ENCODE data around the gene PTPRM. TPM values are rescaled to one million over a fixed set of nuclear protein-coding genes. Genes with fewer than 3 reads are reported as not detected.

PTPRM gene
- total and polyA plus RNA-seq, 2 donors (not counting 3 experiments of a cell fraction or from before 2014, with no cell fraction given): 37.4 to 43.7 TPM

DNA sequence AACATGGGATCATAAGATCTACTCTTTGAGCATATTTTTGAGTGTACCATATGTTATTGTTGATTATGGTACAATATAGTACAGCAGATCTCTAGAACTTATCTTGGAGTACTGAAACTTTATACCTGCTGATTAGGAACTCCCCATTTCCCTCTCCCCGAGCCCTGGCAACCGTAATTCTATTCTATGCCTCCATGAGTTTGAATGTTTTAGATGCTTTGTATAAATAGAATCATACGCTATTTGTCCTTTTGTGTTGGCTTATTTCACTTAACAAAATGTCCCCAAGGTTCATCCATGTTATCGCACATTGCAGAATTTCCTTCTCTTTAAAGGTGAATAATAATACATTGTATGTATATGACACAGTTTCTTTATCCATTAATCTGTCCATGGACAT, 117.2 kb downstream of the PTPRM start:
- H3K9ac ChIP-seq (replicated peaks; ENCODE audit: extremely low read depth, insufficient read depth, low read length): no peak overlapping the region
- no peaks in the 10 kb centered on the region for H4K20me1 ChIP-seq (replicated peaks; ENCODE audit: control insufficient read depth, extremely low read depth, insufficient read depth, low read length)
- no peaks in the 10 kb centered on the region for H3K79me2 ChIP-seq (ENCODE audit: control insufficient read depth, insufficient read depth, low read length)
- intact Hi-C loops (cut with micrococcal nuclease) (no loop called here), dilution Hi-C loops (cut with MboI; ENCODE audit: extremely low pct_ligation_motif_present, low sequenced_read_pairs) (no loop called here)
- CTCF ChIA-PET: no interaction called here
- H3K4me2 ChIP-seq (ENCODE audit: insufficient read depth, low read length): no peak overlapping the region
- no peaks in the 10 kb centered on the region for H3K36me3 ChIP-seq (ENCODE audit: control insufficient read depth in 2 of 2, extremely low read depth in 1 of 2, insufficient read depth in 2 of 2, low read length in 2 of 2)
- H3K4me3 ChIP-seq (replicated peaks in 1 of 3; ENCODE audit: insufficient read depth in 1 of 3, low read depth in 1 of 3, low read length in 3 of 3): no peak overlapping the region
- no peaks in the 10 kb centered on the region for H3K9me1 ChIP-seq (replicated peaks; ENCODE audit: control insufficient read depth, extremely low read depth, insufficient read depth, low read length)
- no peak overlapping the region for H3K27ac ChIP-seq (ENCODE audit: insufficient read depth, low read depth, low read length)
- DNase-seq (ENCODE audit: low read depth, low spot score) (no peak), FAIRE-seq (no peak)
- no peaks in the 10 kb centered on the region for H3K4me1 ChIP-seq (ENCODE audit: control insufficient read depth, extremely low read depth, insufficient read depth, low read length)
- TF ChIP-seq FOS (IDR thresholded peaks at IDR 0.05; ENCODE audit: borderline replicate concordance, insufficient read depth, low read length) (no peak), POLR2AphosphoS5 (IDR thresholded peaks at IDR 0.05; ENCODE audit: insufficient read depth, low read depth, low read length) (no peak), POLR2A (IDR thresholded peaks at IDR 0.05; ENCODE audit: low read depth, low read length) (no peak), MYC (IDR thresholded peaks at IDR 0.05; ENCODE audit: low read depth, low read length) (no peak), EZH2 (IDR thresholded peaks at IDR 0.05; ENCODE audit: borderline replicate concordance, low read depth, low read length, severe bottlenecking) (no peak)
- TF ChIP-seq, protein P1, sequence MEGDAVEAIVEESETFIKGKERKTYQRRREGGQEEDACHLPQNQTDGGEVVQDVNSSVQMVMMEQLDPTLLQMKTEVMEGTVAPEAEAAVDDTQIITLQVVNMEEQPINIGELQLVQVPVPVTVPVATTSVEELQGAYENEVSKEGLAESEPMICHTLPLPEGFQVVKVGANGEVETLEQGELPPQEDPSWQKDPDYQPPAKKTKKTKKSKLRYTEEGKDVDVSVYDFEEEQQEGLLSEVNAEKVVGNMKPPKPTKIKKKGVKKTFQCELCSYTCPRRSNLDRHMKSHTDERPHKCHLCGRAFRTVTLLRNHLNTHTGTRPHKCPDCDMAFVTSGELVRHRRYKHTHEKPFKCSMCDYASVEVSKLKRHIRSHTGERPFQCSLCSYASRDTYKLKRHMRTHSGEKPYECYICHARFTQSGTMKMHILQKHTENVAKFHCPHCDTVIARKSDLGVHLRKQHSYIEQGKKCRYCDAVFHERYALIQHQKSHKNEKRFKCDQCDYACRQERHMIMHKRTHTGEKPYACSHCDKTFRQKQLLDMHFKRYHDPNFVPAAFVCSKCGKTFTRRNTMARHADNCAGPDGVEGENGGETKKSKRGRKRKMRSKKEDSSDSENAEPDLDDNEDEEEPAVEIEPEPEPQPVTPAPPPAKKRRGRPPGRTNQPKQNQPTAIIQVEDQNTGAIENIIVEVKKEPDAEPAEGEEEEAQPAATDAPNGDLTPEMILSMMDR (IDR thresholded peaks at IDR 0.05; ENCODE audit: extremely low read depth in 1 of 2, insufficient read depth in 1 of 2, low read depth in 1 of 2, low read length in 2 of 2): no peak
- TF ChIP-seq, protein P2, sequence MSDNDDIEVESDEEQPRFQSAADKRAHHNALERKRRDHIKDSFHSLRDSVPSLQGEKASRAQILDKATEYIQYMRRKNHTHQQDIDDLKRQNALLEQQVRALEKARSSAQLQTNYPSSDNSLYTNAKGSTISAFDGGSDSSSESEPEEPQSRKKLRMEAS (IDR thresholded peaks at IDR 0.05; ENCODE audit: insufficient read depth, insufficient read length): no peak
- no peaks in the 10 kb centered on the region for H3K9me3 ChIP-seq (replicated peaks; ENCODE audit: control insufficient read depth, insufficient read depth, low read length)
- H2AFZ ChIP-seq (ENCODE audit: low read depth, low read length): no peak overlapping the region
- BruUV-seq (replicated peaks): no TSS peak
- POLR2A ChIA-PET: no interaction called here
- no peaks in the 10 kb centered on the region for H3K27me3 ChIP-seq (ENCODE audit: control insufficient read depth in 2 of 2, insufficient read depth in 2 of 2, low read length in 2 of 2)

All from endothelial cell of umbilical vein (primary cell).